A549 (cell line): Measurements from ENCODE around the gene CLPSL2. TPM values are rescaled to one million over a fixed set of nuclear protein-coding genes. Genes with fewer than 3 reads are reported as not detected.

Experiments
- ATAC-seq, 2 experiments: fragments of 200-7000 bp in 1 of 2; fragments of >200 bp in 1 of 2; cut with Nextera tagmentation in 1 of 2; cut with Tn5 transposase in 1 of 2; 3 replicates each; pipeline versions ENCODE4 v1.8.0 to v1.9.1; 2018 to 2020; ENCODE audit warnings: mild to moderate bottlenecking in 1 of 2, moderate library complexity in 1 of 2
- CTCF ChIA-PET: fragments of 300-600 bp; sonication (Branson Sonifier 250); formaldehyde crosslinking; extraction: SDS; loops from one replicate; lab custom pipeline; 2021; ENCODE audit warnings: antibody characterized with exemption, inconsistent platforms; lab: Yijun Ruan, JAX
- POLR2A ChIA-PET: fragments of 350-600 bp; formaldehyde crosslinking; extraction: SDS; loops from one replicate; lab custom pipeline; 2021; ENCODE audit warnings: antibody characterized with exemption, inconsistent platforms; lab: Yijun Ruan, JAX
- DNase-seq, 2 experiments: peaks; one replicate each; pipeline versions ENCODE4 v3.0.0 to v3.0.0-alpha.2; 2011 to 2016; ENCODE audit warnings: low read depth in 1 of 2, low spot score in 1 of 2
- FAIRE-seq: peaks from 2 replicates; lab custom pipeline; 2011; peaks lifted over from hg19 to GRCh38; lab: Jason Lieb, UNC
- H3K27ac ChIP-seq, 2 experiments: fragments of >200 bp; sonication (Bioruptor Twin); formaldehyde crosslinking; 3 replicates each; pipeline ENCODE4 v1.5.1; 2016 to 2017
- H3K4me1 ChIP-seq: fragments of >200 bp; sonication (Bioruptor Twin); formaldehyde crosslinking; 3 replicates; pipeline ENCODE4 v1.6.1; 2016
- H3K4me2 ChIP-seq: fragments of >200 bp; sonication (Bioruptor Twin); formaldehyde crosslinking; 3 replicates; pipeline ENCODE4 v1.6.1; 2016
- H3K4me3 ChIP-seq: fragments of >200 bp; sonication (Bioruptor Twin); formaldehyde crosslinking; 3 replicates; pipeline ENCODE4 v1.5.1; 2016
- H3K9me3 ChIP-seq: fragments of >200 bp; sonication (Bioruptor Twin); formaldehyde crosslinking; 3 replicates; pipeline ENCODE4 v1.6.1; 2016
- CBX2 ChIP-seq: fragments of 200-600 bp; sonication (generic); IDR thresholded peaks from 2 replicates; pipeline ENCODE4 v1.6.1; 2016; ENCODE audit warnings: low read depth, mild to moderate bottlenecking, borderline replicate concordance
- CHD4 ChIP-seq: fragments of 200-600 bp; sonication (generic); IDR thresholded peaks from 2 replicates; pipeline ENCODE4 v1.6.1; 2016; ENCODE audit warnings: antibody characterized with exemption, mild to moderate bottlenecking, borderline replicate concordance
- FOSB ChIP-seq: fragments of 250-450 bp; sonication (Bioruptor Pico); IDR thresholded peaks from 2 replicates; pipeline ENCODE4 v1.5.0; 2020; ENCODE audit warnings: mild to moderate bottlenecking, moderate library complexity
- FOSL2 ChIP-seq, 2 experiments: fragments of 450-650 bp in 1 of 2; fragments of >200 bp in 1 of 2; sonication (Bioruptor Twin) in 1 of 2; formaldehyde crosslinking; IDR thresholded peaks; 2 replicates each; pipeline versions ENCODE4 v1.5.0 to v1.6.1; 2016 to 2020; ENCODE audit warnings: mild to moderate bottlenecking in 1 of 2, moderate library complexity in 1 of 2
- FOXS1 ChIP-seq: fragments of 250-450 bp; sonication (Bioruptor Pico); IDR thresholded peaks from 2 replicates; pipeline ENCODE4 v1.5.0; 2020; ENCODE audit warnings: mild to moderate bottlenecking, moderate library complexity
- HDAC2 ChIP-seq: fragments of 200-600 bp; sonication (generic); IDR thresholded peaks from 2 replicates; pipeline ENCODE4 v1.6.1; 2016
- KDM1A ChIP-seq: fragments of 200-600 bp; sonication (generic); IDR thresholded peaks from 2 replicates; pipeline ENCODE4 v1.6.1; 2016; ENCODE audit warnings: low read depth, mild to moderate bottlenecking
- NPAS2 ChIP-seq: fragments of 250-450 bp; sonication (Bioruptor Pico); IDR thresholded peaks from 2 replicates; pipeline ENCODE4 v1.8.0; 2022; ENCODE audit warnings: mild to moderate bottlenecking, moderate library complexity, borderline replicate concordance
- PHF8 ChIP-seq: fragments of 200-600 bp; sonication (generic); IDR thresholded peaks from 2 replicates; pipeline ENCODE4 v1.6.1; 2016; ENCODE audit warnings: low read depth, mild to moderate bottlenecking, antibody characterized with exemption, moderate library complexity, borderline replicate concordance
- RARB ChIP-seq: fragments of 250-450 bp; sonication (Bioruptor Pico); IDR thresholded peaks from 2 replicates; pipeline ENCODE4 v1.8.0; 2021; ENCODE audit warnings: mild to moderate bottlenecking, moderate library complexity
- WGBS: methylation state at CpG from one replicate; pipeline ENCODE4 v1.1.6; 2017; ENCODE audit errors: missing lambda C conversion rate; 5-methylcytosine and 5-hydroxymethylcytosine counted together
- polyA plus RNA-seq, 4 experiments: library from polyadenylated mRNA; depleted of rRNA in 3 of 4; stranded (reverse); fragments of >200 nt; fragmentation: RNase III in 1 of 4; extraction: RNeasy Plus Mini Kit Qiagen cat#74134 plus additional on column Dnase treatment in 1 of 4; gene quantifications; 2 replicates in 3 of 4; 3 replicates in 1 of 4; pipeline ENCODE4 v1.2.3, GENCODE V29; 2011 to 2017
- TF ChIP-seq, protein P1 (sequence below): fragments of 200-600 bp; sonication (generic); IDR thresholded peaks from 2 replicates; pipeline ENCODE4 v1.6.1; 2016; ENCODE audit warnings: antibody characterized with exemption, mild to moderate bottlenecking, moderate library complexity
- TF ChIP-seq, protein P2 (sequence below): fragments of 250-450 bp; sonication (Bioruptor Pico); IDR thresholded peaks from 2 replicates; pipeline ENCODE4 v1.5.0; 2020; ENCODE audit warnings: low read depth, mild to moderate bottlenecking, moderate library complexity
- TF ChIP-seq, protein P3 (sequence below): fragments of >200 bp; sonication (Bioruptor Twin); formaldehyde crosslinking; IDR thresholded peaks from 2 replicates; pipeline ENCODE4 v1.6.1; 2016

The CLPSL2 gene
- polyA plus RNA-seq, 2 of the 4 experiments (the other 2 are of a cell fraction), result 0.37 to 0.72 TPM

DNA sequence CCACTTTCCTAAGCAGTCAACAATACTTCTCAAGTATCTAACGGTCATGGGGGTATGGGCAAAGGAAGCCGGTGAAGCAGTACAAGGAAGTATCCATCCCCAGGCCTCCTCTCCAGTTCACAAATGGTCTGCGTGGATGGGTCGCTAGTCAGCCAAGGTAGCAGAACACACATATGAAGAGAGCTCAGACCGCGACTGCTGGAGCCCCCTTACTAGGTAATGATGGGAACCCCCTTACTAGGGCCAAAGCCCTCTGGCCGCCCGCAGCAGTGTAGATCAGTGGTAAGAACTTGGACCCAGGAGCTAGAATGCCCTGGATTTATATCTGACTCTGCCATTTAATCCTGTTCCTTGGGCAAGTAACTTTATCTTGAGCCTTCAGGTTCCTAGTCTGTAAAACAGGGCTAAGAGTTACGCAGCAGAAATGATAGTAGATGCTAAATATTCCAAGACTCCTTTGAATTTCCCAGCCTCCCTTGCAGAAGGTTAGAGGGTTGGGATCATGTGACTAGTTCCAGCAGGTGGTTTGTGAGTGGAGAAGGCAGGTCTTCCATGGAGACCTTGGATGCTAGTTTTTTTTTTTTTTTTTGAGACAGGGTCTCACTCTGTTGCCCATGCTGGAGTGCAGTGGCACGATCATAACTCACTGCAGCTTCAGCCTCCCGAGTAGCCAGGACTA is 2.1 kb upstream of the CLPSL2 start (continued):
- TF ChIP-seq, protein P1, sequence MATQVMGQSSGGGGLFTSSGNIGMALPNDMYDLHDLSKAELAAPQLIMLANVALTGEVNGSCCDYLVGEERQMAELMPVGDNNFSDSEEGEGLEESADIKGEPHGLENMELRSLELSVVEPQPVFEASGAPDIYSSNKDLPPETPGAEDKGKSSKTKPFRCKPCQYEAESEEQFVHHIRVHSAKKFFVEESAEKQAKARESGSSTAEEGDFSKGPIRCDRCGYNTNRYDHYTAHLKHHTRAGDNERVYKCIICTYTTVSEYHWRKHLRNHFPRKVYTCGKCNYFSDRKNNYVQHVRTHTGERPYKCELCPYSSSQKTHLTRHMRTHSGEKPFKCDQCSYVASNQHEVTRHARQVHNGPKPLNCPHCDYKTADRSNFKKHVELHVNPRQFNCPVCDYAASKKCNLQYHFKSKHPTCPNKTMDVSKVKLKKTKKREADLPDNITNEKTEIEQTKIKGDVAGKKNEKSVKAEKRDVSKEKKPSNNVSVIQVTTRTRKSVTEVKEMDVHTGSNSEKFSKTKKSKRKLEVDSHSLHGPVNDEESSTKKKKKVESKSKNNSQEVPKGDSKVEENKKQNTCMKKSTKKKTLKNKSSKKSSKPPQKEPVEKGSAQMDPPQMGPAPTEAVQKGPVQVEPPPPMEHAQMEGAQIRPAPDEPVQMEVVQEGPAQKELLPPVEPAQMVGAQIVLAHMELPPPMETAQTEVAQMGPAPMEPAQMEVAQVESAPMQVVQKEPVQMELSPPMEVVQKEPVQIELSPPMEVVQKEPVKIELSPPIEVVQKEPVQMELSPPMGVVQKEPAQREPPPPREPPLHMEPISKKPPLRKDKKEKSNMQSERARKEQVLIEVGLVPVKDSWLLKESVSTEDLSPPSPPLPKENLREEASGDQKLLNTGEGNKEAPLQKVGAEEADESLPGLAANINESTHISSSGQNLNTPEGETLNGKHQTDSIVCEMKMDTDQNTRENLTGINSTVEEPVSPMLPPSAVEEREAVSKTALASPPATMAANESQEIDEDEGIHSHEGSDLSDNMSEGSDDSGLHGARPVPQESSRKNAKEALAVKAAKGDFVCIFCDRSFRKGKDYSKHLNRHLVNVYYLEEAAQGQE, result no peak
- TF ChIP-seq FOSB, result no peak
- no peak for TF ChIP-seq NPAS2 (CRISPR knock-in tag)

DNA sequence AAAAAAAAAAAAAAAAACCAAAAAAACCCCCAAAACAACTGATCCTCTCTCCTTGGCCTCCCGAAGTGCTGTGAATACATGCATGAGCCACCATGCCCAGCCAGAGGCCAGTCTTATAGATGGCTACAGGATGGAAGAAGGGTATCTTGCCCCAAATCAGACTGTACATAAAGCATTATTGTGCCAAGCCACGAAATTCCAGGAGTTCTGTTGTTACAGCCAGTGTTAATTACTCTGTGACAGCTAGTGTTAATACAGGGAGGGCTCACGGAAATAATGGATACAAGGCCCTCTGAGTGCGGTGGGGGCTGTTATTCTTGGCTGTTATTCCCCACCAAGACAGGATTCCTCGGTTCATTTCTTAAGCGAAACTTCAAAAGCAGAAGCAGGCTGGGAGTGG is 1.4 kb upstream of the CLPSL2 start:
- no peak for DNase-seq
- ATAC-seq, result no peak
- no peak overlapping the region for H3K27ac ChIP-seq
- no peaks in the 10 kb centered on the region for H3K9me3 ChIP-seq
- no peak for FAIRE-seq
- POLR2A ChIA-PET, result no interaction called here
- H3K4me2 ChIP-seq, result no peak overlapping the region
- no peak overlapping the region for H3K4me3 ChIP-seq
- CTCF ChIA-PET, result interaction anchor here (1.7 kb wide), 1 partner anchor 12 kb away, joined by 3 read pairs; no protein-coding TSS in a partner anchor
- H3K4me1 ChIP-seq, result no peaks in the 10 kb centered on the region
- 86% methylated on average over 6 of the region's 6 CpGs for WGBS
- no peak for TF ChIP-seq FOXS1 (CRISPR knock-in tag)
- TF ChIP-seq, protein P2, sequence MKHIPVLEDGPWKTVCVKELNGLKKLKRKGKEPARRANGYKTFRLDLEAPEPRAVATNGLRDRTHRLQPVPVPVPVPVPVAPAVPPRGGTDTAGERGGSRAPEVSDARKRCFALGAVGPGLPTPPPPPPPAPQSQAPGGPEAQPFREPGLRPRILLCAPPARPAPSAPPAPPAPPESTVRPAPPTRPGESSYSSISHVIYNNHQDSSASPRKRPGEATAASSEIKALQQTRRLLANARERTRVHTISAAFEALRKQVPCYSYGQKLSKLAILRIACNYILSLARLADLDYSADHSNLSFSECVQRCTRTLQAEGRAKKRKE (CRISPR knock-in tag), result no peak
- no peak for TF ChIP-seq KDM1A

DNA sequence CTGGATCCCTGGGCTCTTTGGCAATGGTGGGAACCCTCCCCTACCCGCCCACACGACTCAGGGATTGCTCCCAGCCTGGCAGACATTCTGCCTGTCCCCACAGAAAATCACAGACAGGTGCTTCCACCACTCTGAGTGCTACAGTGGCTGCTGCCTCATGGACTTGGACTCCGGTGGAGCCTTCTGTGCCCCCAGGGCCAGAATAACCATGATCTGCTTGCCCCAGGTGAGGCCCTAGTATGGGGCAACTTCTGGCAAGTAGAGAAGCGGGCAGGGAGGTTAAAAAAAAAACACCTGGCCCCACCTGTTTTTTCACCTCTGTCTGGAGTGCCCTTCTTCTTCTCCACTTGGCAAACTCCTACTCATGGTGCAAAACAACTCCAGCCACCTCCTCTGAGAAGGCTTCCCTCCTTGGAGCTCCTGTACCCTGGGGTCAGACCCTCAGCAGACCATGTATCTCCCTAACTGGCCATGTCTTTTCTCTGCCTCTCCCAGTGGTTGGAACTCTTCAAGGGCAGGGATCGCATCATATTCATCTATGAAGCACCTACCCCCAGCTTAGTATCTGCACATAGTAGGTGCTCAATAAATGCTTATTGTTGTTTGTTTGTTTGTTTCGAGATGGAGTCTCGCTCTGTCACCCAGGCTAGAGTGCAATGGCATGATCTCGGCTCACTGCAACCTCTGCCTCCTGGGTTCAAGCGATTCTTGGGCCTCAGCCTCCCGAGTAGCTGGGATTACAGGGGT is 1.1 kb downstream of the CLPSL2 start:
- peak overlapping the region; percentile 72; the same call in 1 of the 3 replicates for H3K4me2 ChIP-seq
- no peak overlapping the region for H3K27ac ChIP-seq
- ChIA-PET CTCF (no interaction called here), POLR2A (no interaction called here)
- H3K4me1 ChIP-seq, result no peaks in the 10 kb centered on the region; the same call in 2 of the 3 replicates
- DNase-seq (no peak), FAIRE-seq (no peak), ATAC-seq (no peak)
- no peaks in the 10 kb centered on the region for H3K9me3 ChIP-seq
- 93% methylated on average over 6 of the region's 10 CpGs for WGBS
- no peak overlapping the region for H3K4me3 ChIP-seq
- TF ChIP-seq, protein P3, sequence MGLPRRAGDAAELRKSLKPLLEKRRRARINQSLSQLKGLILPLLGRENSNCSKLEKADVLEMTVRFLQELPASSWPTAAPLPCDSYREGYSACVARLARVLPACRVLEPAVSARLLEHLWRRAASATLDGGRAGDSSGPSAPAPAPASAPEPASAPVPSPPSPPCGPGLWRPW, result no peak
- TF ChIP-seq CBX2 (no peak), RARB (CRISPR knock-in tag) (no peak), HDAC2 (no peak), FOSL2 (IDR thresholded peaks at IDR 0.05) (no peak), FOSL2 (CRISPR knock-in tag; IDR thresholded peaks at IDR 0.05) (no peak), CHD4 (no peak), PHF8 (no peak)
- TF ChIP-seq, protein P1, result no peak
